Measurements from ENCODE around the gene HNRNPH1. TPM values are rescaled to one million over a fixed set of nuclear protein-coding genes. Genes with fewer than 3 reads are reported as not detected.
"Not testable (repeated sequence)": the region's sequence is repeated elsewhere in the genome, so short reads cannot be mapped to it uniquely, and the experiment has no call there.

The HNRNPH1 gene
- 420 TPM for total RNA-seq

DNA sequence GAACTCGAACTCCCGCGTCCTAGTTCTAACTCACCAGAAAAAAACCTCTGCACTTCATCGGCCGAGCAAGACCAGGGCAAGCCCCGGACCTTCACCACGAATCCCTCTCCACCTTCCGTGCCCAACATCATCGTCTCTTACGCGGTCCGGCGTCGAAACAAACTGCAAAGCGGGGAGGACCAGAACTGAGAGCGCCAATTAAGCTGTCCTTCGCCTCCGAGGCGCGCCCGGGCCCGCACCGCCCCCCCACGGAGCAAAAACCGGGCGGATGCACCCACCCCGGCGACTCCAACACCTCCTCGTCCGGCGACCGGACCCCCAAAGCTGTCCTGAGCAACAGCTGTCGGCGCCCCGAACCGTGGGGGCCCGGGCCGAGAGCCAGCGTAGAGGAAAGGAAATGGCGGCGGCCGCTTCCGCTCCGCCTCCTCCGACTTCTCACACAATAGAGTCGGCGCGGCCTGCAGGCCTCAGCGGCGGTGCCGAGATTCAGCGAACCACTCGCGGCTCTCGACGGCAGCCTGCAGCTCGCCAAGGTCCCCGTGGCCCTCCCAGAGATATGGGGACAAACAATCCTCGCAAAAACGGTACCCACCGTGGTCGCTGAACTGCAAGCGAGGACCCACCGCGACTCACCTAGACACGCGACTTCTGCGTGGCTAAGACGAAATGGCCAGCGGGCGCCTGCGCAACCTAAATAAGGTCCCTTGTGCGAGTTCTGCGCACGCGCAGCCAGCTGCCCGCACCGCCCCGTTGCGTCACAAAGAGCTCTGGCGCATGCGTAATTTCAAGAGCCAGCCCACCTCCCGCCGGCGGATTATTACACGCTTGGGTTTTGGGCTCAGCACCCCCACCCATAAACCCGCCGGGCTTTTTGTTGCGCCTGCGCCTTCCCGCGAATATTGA, at the start of gene HNRNPH1:
Gene HNRNPH1, minus strand, starts transcription at position 669 of the 903 bp plus-strand sequence. Its CDS starts 538 bp downstream, at position 131.
- peak; percentile 98 to 99 (median 99) for DNase-seq (ENCODE audit: low read depth in 2 of 3, low spot score in 2 of 3)

- DNase-seq (ENCODE audit: low read depth in 2 of 3, low spot score in 2 of 3): peak in 2 of 3 donors; percentile 53 to 75
Measured at GRCh38 chr5:179668391-179668790, 44.9 kb upstream of the HNRNPH1 start.

- DNase-seq (ENCODE audit: low read depth in 2 of 3, low spot score in 2 of 3): not testable (repeated sequence)
Measured at GRCh38 chr5:179661647-179662046, 38.2 kb upstream of the HNRNPH1 start.

DNA sequence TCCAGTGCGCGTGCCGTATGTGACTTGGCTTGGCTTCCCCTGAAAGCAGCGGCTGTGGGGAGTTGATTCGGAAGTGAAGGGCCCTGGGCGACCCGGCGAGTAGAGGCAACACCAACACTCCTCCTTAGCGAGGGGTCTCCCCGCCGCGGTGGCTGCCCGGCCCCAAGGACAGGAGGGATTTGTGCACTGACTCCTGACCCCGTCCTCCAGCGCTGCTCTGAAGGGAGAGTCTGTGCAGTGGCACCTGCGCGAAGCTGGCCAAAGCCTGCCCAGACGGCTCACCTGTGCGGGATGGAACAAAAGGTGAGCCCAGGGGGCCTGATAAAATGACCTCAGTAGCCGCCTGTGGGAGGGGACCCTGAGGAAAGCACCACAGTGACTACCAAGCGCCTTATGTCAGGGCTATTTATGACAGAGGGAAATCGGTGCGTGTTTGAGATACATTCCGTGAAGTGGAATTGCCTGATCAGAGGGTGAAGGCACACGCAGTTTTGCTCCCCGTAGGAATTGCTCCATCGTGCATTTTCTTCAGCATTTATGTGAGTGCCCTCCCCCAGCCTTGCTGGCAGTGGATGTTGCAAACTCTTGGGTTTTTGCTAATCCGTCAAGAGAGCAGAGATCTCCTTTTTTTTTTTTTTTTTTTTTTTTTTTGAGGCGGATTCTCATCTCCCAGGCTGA, 34.8 kb upstream of the HNRNPH1 start:
- DNase-seq (ENCODE audit: low read depth in 2 of 3, low spot score in 2 of 3): peak in 1 of 3 donors; percentile 30

DNA sequence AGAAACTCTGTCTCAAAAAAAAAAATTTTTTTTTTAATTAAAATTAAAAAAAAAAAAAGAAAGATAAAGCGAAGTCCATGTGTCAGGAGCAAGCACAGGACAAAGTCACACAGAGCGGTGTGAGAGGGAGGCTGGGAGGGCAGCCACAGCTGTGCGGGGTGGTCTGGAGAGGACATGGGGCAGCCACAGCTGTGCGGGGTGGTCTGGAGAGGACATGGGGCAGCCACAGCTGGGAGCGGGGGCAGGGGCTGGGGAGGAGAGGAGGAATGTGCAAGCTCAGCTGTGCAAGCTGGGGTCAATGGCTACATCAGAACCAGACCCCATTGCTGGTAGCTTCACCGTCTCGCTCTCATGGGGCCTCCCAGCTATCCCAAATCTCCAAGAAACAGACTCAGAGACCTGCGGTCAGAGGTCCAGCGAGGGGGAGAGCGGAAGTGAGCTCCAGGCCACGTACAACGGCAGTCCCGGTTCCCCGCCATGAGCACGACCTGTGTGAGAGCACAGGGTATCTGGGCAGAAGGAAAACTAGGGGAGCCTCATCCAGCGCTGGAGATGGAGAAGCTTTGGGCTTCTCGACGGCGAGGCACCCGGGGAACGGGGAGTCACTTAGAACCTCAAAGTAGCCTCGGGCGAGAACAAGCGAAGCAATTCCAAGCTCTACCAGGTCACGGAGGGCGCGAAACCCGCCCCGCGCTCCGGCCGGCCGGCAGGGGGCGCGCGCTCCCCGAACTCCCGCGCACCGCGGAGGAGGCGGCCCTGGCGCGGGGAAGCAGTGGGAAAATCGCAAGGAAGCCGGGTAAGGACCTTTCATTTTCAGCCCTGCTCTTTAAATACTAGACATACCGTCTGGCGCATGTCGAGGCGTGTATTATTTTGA, 34.1 kb upstream of the HNRNPH1 start:
- not testable (repeated sequence) for DNase-seq (ENCODE audit: low read depth in 2 of 3, low spot score in 2 of 3)

- DNase-seq (ENCODE audit: low read depth in 2 of 3, low spot score in 2 of 3): peak in 1 of 3 donors; percentile 13
Measured at GRCh38 chr5:179653135-179653534, 29.7 kb upstream of the HNRNPH1 start.

GRCh38 chr5:179650245-179650644, 26.8 kb upstream of the HNRNPH1 start:
- not testable (repeated sequence) for DNase-seq (ENCODE audit: low read depth in 2 of 3, low spot score in 2 of 3)

DNA sequence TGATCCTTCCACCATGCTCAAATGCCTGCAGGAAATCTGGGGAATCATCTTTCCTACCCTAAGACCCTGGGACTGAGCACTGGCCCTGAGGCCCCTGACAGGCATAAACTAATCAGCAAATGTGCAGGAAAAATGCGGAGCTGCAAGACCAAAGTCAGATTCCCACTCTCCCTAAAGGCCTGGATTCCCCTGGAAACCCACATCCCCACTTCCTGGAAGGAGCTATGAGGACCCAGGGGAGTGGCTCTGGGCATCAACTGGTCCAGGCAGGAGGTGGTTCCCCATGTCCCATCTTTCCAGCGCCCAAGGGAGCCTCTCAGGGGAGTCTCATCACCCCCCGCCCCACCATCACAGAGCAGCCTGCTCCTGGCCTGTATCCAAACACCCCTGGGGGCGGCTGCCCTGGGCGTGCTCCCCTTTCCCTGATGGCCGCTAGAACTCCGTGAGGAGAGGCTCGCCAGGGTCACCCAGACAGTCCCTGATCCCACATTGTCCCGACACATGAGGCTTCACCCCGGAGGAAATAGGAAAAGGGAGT, 25.8 kb upstream of the HNRNPH1 start:
- not testable (repeated sequence) for DNase-seq (ENCODE audit: low read depth in 2 of 3, low spot score in 2 of 3)

- DNase-seq (ENCODE audit: low read depth in 2 of 3, low spot score in 2 of 3): no peak
Measured at GRCh38 chr5:179648410-179648809, 24.9 kb upstream of the HNRNPH1 start.

GRCh38 chr5:179644766-179645165, 21.3 kb upstream of the HNRNPH1 start:
- DNase-seq (ENCODE audit: low read depth in 2 of 3, low spot score in 2 of 3): not testable (repeated sequence)

DNA sequence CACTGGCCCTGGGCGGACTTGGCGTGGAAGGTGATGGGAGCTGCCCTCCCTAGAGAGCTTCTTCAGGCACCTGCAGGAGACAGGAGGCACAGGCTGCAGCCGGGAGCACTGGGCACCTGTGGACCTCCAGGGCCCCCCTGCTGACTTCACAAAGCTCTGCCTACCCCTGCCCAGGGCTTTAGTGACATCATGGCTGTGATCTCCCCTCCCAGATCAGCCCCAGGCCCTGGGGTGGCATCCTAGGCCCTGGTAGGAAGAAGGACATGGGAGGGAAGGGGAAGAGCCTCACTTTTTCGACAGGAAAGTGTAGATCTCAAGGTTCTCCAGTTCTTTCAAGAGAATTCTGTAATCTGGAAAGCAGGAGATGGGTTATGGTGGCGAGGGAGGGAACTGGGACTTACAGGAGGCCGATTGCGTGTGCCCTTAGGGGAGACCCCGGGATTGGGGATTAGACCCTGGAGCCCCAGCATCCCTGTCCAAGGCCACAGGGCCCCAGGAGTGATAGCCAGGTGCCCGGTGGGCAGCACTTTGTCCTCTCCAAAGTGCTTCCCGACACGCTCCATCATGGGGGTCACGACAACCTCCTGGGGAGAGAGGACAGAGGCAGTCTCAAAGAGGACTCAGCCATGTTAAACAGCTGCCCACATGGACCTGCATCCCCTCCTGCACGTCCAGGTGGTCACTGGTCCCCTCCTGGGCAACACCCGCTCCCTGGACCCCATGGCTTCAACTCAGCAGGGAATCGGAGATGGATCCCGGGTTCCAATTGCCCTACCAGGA, 19.9 kb upstream of the HNRNPH1 start:
- DNase-seq (ENCODE audit: low read depth in 2 of 3, low spot score in 2 of 3): not testable (repeated sequence)

GRCh38 chr5:179642626-179643025, 19.2 kb upstream of the HNRNPH1 start:
- not testable (repeated sequence) for DNase-seq (ENCODE audit: low read depth in 2 of 3, low spot score in 2 of 3)

DNA sequence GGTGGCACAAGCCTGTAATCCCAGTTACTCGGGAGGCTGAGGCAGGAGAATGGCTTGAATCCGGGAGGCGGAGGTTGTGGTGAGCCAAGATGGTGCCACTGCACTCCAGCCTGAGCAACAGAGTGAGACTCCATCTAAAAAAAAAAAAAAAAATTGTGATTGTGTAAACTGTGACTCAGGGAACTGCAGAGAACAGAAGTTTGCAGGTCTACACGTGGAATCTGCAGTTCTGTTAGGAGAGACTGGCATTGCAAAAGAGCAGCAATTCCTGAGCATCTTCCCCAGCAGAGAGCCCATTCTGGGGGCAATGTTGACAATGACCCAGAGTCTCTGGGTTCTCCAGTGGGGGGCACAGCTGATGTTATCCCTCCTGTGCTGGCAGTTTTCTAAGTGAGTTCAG, 18.3 kb upstream of the HNRNPH1 start:
- DNase-seq (ENCODE audit: low read depth in 2 of 3, low spot score in 2 of 3): not testable (repeated sequence)

- DNase-seq (ENCODE audit: low read depth in 2 of 3, low spot score in 2 of 3): not testable (repeated sequence)
Measured at GRCh38 chr5:179639296-179639695, 15.8 kb upstream of the HNRNPH1 start.

DNA sequence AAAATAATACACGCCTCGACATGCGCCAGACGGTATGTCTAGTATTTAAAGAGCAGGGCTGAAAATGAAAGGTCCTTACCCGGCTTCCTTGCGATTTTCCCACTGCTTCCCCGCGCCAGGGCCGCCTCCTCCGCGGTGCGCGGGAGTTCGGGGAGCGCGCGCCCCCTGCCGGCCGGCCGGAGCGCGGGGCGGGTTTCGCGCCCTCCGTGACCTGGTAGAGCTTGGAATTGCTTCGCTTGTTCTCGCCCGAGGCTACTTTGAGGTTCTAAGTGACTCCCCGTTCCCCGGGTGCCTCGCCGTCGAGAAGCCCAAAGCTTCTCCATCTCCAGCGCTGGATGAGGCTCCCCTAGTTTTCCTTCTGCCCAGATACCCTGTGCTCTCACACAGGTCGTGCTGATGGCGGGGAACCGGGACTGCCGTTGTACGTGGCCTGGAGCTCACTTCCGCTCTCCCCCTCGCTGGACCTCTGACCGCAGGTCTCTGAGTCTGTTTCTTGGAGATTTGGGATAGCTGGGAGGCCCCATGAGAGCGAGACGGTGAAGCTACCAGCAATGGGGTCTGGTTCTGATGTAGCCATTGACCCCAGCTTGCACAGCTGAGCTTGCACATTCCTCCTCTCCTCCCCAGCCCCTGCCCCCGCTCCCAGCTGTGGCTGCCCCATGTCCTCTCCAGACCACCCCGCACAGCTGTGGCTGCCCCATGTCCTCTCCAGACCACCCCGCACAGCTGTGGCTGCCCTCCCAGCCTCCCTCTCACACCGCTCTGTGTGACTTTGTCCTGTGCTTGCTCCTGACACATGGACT, 11.1 kb upstream of the HNRNPH1 start:
- not testable (repeated sequence) for DNase-seq (ENCODE audit: low read depth in 2 of 3, low spot score in 2 of 3)

GRCh38 chr5:179633501-179634369, 10.3 kb upstream of the HNRNPH1 start:
- not testable (repeated sequence) for DNase-seq (ENCODE audit: low read depth in 2 of 3, low spot score in 2 of 3)

GRCh38 chr5:179624841-179625271, 1.4 kb upstream of the HNRNPH1 start:
- no peak for DNase-seq (ENCODE audit: low read depth in 2 of 3, low spot score in 2 of 3)

Measured in hematopoietic multipotent progenitor cell (in vitro differentiated cells).